CD4-positive, alpha-beta T cell treated with Interleukin-2 at 100 ng/mL for 4 hours (primary cell): ENCODE results near the gene ACAP1.

Experiments used
- DNase-seq: peaks from one replicate; pipeline ENCODE4 v3.0.0-alpha.2; 2020; ENCODE audit warnings: low spot score

ACAP1 gene

DNA sequence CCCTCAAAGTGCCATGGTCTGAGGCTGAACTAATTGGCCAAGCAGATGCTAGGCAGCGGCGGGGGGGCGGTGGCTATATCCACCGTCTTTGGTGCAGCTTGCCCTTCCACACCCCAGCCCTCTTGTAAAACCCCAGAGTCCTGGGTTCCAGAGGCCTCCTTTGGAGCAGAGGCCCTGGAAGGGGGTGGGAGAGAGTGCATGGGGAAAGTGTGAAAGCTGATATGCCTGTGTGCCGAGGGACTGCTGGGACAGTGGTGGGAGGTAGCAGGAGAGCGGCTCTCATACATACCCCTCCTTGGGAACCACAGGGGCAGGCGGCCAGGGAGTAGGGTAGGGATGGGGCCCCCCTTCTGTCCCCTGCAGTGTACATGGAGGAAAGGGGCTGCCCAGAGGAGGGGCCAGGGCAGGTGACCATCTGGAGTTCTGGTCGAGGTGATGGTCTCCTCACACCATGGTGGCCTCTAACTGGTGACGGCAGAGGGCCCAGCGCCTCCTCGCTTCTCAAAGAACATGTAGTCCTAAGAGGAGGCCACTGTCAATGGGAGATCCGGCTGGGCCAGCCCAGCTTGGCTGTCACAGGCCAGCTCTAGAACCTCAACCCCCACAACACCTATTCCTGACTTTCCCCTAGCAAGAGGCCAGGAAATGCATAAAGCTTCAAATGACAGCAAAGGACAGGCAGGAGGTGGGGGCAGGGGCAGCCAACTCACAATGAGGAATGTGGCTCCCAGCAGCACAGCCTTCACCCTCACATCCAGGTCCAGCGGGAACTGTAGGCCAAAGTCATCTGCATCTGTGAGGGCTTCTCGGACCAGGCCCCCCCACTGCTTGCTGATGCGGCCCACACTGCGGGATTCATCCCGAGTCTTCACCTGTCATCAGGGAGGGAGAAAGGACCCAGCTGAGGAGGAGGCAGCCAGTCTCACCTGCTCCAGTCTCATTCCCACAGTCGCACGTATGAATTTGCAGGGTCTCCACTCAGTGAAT, 53.9 kb downstream of the ACAP1 start:
- no peak for DNase-seq

GRCh38 chr17:7391307-7391706, 55.0 kb downstream of the ACAP1 start:
- no peak for DNase-seq

DNA sequence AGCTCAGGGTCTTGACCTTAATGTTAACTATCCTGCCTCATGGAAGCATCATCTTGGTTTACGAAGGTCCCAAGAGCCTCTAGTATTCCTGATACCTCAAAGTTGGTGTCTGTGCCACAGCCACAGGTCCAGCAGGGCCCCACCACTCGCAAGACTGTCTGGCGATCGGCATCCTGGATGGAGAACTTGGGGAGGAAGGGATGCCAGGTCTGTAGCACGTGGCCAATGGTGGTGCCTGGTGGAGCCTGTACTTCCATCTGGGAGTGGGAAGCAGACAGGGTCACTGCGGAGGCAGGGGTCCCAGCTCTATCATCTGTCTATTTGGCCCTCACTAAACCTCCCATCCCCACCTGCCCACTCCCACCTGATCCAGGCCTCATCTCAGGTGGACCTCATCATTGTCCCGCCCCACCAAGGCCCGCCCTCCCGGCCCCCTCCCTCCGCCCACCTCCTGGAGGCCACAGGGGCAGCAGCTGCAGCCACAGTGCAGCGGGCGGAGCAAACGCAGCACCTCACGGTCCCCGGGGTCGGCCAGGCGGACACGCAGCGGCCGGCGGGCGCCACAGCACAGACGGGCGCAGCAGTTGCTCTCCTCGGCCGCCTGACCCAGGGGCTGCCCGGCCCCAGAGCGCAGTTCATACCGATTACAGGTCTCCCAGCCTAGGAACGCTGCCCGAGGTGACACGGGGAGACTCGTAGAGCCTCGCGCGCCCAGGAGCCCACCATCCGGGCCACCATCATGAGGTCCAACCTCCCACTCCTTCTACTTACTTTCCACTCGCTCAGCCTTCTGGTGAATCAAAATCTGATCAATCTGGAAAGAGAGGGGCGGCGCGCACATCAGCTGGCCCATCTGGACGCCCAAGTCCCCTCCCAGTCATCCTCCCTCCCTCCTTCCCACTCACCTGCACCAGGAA, 56.6 kb downstream of the ACAP1 start:
- no peak for DNase-seq

DNA sequence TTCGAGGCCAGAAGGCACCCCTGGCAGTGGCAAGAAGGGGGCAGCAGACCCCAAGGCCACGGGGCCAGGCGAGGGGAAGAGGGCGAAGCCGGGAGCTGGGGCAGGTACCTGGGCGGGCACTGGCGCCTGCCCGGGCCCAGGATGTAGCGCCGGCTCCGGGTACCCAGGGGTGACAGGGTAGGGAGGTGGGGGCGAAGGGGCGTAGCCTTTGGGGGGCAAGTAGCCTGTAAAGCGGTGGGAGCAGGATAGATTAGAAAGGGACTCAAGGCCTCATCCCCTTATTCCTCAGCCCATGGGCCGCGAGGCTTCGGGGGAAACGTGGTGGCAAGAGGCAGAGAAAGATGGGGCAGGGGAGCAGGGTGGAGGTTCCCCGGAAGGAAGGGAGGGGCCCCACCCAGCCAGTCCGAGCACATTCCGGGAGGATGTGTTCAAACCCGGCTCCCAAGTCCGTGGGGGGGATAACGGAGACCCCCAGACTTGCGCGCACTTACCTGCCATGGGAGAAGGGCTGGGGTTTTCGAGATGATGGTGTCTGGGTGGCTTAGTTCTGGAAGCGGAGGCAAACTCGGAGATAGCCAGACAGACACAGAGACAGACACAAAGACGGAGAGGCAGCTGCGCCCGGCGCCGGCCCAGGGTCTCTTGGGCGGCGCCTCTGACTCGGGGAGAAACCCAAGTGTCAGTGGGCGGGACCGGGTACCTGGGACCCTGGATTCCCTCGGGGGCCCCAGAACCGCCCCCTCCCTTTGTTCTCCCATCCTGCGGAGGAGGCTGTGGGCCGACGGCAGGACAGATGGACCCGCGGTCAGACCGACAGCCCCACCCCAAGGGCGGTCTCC, 57.5 kb downstream of the ACAP1 start:
- DNase-seq: peak; percentile 73

GRCh38 chr17:7394452-7395191, 58.3 kb downstream of the ACAP1 start, which contains the start of gene PLSCR3:
TSS of gene PLSCR3 (minus strand) at chr17:7394525. CDS start at chr17:7394110, 415 bp downstream.
- DNase-seq: peak; percentile 77

- no peak for DNase-seq
These were observed 59.8 kb downstream of the ACAP1 start for GRCh38 chr17:7396147-7396546.

DNA sequence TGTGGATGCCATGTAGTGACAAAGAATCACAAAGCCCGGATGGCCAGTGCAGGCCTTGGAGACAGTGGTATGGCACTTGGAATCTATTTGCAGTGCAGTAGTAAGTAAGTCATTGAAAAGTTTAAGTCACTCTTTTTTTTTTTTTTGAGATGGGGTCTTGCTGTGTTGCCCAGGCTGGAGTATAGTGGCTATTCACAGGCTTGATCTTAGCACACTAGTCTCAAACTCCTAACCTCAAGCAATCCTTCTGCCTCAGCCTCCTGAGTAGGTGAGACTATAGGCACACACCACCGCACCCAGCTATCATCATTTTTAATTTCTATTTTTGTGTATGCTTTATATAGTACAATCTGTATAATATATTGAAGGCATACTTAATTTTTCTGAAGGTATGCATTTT, 62.3 kb downstream of the ACAP1 start:
- DNase-seq: no peak
